Hepatocyte (in vitro differentiated cells): ENCODE results near the gene EDAR. TPM values are rescaled to one million over a fixed set of nuclear protein-coding genes. Genes with fewer than 3 reads are reported as not detected.

ENCODE experiments used
- DNase-seq: peaks from one replicate; pipeline ENCODE4 v3.0.0-alpha.2; 2016; ENCODE audit warnings: low spot score
- H2AFZ ChIP-seq: fragments of 200-600 bp; sonication (generic); 2 replicates; pipeline ENCODE4 v1.6.0; 2016; ENCODE audit warnings: antibody characterized with exemption, mild to moderate bottlenecking
- H3K27ac ChIP-seq: fragments of 200-600 bp; sonication (generic); 2 replicates; pipeline ENCODE4 v1.5.1; 2016; ENCODE audit warnings: mild to moderate bottlenecking
- H3K27me3 ChIP-seq: fragments of 200-600 bp; sonication (generic); 2 replicates; pipeline ENCODE4 v1.6.1; 2016
- H3K36me3 ChIP-seq: fragments of 200-600 bp; sonication (generic); replicated peaks from 2 replicates; pipeline ENCODE4 v1.5.1; 2016; ENCODE audit warnings: low read depth; ENCODE audit not compliant: insufficient read depth
- H3K4me1 ChIP-seq: fragments of 200-600 bp; sonication (generic); 2 replicates; pipeline ENCODE4 v1.5.1; 2016; ENCODE audit warnings: mild to moderate bottlenecking, moderate library complexity; ENCODE audit not compliant: insufficient read depth
- H3K4me2 ChIP-seq: fragments of 200-600 bp; sonication (generic); 2 replicates; pipeline ENCODE4 v1.6.0; 2016
- H3K4me3 ChIP-seq: fragments of 200-600 bp; sonication (generic); 2 replicates; pipeline ENCODE4 v1.5.1; 2016; ENCODE audit warnings: mild to moderate bottlenecking
- H3K79me2 ChIP-seq: fragments of 200-600 bp; sonication (generic); 2 replicates; pipeline ENCODE4 v1.6.0; 2017; ENCODE audit warnings: mild to moderate bottlenecking
- H3K9me2 ChIP-seq: fragments of 200-600 bp; sonication (generic); replicated peaks from 2 replicates; pipeline ENCODE4 v1.6.0; 2017; ENCODE audit warnings: mild to moderate bottlenecking; ENCODE audit not compliant: insufficient read depth
- H3K9me3 ChIP-seq: fragments of 200-600 bp; sonication (generic); 2 replicates; pipeline ENCODE4 v1.5.1; 2016; ENCODE audit warnings: low read depth, mild to moderate bottlenecking
- H4K20me1 ChIP-seq: fragments of 200-600 bp; sonication (generic); 2 replicates; pipeline ENCODE4 v1.6.0; 2016; ENCODE audit warnings: mild to moderate bottlenecking; ENCODE audit not compliant: insufficient read depth, poor library complexity, severe bottlenecking
- EZH2 ChIP-seq: fragments of 200-600 bp; sonication (generic); IDR thresholded peaks from 2 replicates; pipeline ENCODE4 v1.6.1; 2016; ENCODE audit warnings: antibody characterized with exemption, mild to moderate bottlenecking, borderline replicate concordance
- EZH2phosphoT487 ChIP-seq: fragments of 200-600 bp; sonication (generic); IDR thresholded peaks from one replicate; pipeline ENCODE4 v1.6.1; 2018; ENCODE audit warnings: antibody characterized with exemption, mild to moderate bottlenecking, low read depth, moderate library complexity; ENCODE audit not compliant: unreplicated experiment, severe bottlenecking
- WGBS: methylation state at CpG from one replicate; pipeline ENCODE4 v1.1.6; 2016; ENCODE audit warnings: low lambda C conversion rate; ENCODE audit errors: missing lambda C conversion rate; 5-methylcytosine and 5-hydroxymethylcytosine counted together
- polyA plus RNA-seq: library from polyadenylated mRNA; unstranded; fragments of >200 nt; fragmentation: Nextera tagmentation; extraction: Ambion mirVana; gene quantifications from 2 replicates; pipeline ENCODE4 v1.2.1, GENCODE V29; 2016
- total RNA-seq: library from RNA; depleted of rRNA; stranded (reverse); fragments of >200 nt; gene quantifications from 2 replicates; pipeline ENCODE4 v1.2.3, GENCODE V29; 2014
- TF ChIP-seq, protein P1 (sequence below): fragments of 200-600 bp; sonication (generic); IDR thresholded peaks from 2 replicates; pipeline ENCODE4 v1.5.1; 2016; ENCODE audit warnings: antibody characterized with exemption, mild to moderate bottlenecking; ENCODE audit not compliant: poor library complexity

The EDAR gene
- total and polyA plus RNA-seq, 2 experiments from 2014 or later = 0.20 to 0.21 TPM

GRCh38 chr2:108896741-108897140 is 92.3 kb downstream of the EDAR start:
- no peak for TF ChIP-seq EZH2
- TF ChIP-seq, protein P1, sequence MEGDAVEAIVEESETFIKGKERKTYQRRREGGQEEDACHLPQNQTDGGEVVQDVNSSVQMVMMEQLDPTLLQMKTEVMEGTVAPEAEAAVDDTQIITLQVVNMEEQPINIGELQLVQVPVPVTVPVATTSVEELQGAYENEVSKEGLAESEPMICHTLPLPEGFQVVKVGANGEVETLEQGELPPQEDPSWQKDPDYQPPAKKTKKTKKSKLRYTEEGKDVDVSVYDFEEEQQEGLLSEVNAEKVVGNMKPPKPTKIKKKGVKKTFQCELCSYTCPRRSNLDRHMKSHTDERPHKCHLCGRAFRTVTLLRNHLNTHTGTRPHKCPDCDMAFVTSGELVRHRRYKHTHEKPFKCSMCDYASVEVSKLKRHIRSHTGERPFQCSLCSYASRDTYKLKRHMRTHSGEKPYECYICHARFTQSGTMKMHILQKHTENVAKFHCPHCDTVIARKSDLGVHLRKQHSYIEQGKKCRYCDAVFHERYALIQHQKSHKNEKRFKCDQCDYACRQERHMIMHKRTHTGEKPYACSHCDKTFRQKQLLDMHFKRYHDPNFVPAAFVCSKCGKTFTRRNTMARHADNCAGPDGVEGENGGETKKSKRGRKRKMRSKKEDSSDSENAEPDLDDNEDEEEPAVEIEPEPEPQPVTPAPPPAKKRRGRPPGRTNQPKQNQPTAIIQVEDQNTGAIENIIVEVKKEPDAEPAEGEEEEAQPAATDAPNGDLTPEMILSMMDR = no peak
- TF ChIP-seq EZH2phosphoT487 = no peak
- Histone ChIP-seq H3K9me2 (no peaks in the 10 kb centered on the region), H3K9me3 (no peaks in the 10 kb centered on the region), H3K4me3 (no peak overlapping the region), H3K4me2 (no peak overlapping the region), H3K27me3 (no peaks in the 10 kb centered on the region), H3K79me2 (no peaks in the 10 kb centered on the region), H3K36me3 (no peaks in the 10 kb centered on the region), H3K27ac (no peak overlapping the region), H2AFZ (no peak overlapping the region), H4K20me1 (no peaks in the 10 kb centered on the region), H3K4me1 (no peaks in the 10 kb centered on the region)
- 96% methylated on average over 13 of the region's 13 CpGs for WGBS
- DNase-seq = no peak

DNA sequence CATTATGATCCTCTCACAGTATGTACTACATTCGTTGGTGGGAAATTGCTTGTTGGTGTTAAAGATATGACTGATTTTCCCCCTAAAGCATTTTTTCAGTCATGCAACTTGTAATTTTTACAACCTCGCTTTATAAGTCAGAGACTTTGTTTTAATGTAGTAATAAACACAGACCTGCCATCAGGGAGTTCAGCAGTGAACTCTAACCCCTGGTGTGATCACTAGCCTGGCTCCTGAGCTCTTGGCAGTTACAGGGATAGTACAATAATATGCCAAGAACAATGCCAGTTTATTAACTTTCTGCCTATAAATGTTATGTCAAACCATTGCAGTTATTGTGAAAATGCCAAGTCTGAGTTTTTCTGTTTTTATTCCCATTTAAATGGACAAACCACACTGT is 93.8 kb downstream of the EDAR start:
- H3K4me2 ChIP-seq = no peak overlapping the region
- 90% methylated on average over 2 of the region's 2 CpGs for WGBS
- H3K9me3 ChIP-seq = no peaks in the 10 kb centered on the region
- H3K4me3 ChIP-seq = no peak overlapping the region
- no peak overlapping the region for H2AFZ ChIP-seq
- H3K4me1 ChIP-seq = no peaks in the 10 kb centered on the region
- H3K9me2 ChIP-seq = no peaks in the 10 kb centered on the region
- H3K27ac ChIP-seq = no peak overlapping the region
- TF ChIP-seq EZH2phosphoT487 (no peak), EZH2 (no peak)
- TF ChIP-seq, protein P1 = no peak
- H3K79me2 ChIP-seq = no peaks in the 10 kb centered on the region
- no peaks in the 10 kb centered on the region for H4K20me1 ChIP-seq
- DNase-seq = no peak
- no peaks in the 10 kb centered on the region for H3K27me3 ChIP-seq
- no peaks in the 10 kb centered on the region for H3K36me3 ChIP-seq

DNA sequence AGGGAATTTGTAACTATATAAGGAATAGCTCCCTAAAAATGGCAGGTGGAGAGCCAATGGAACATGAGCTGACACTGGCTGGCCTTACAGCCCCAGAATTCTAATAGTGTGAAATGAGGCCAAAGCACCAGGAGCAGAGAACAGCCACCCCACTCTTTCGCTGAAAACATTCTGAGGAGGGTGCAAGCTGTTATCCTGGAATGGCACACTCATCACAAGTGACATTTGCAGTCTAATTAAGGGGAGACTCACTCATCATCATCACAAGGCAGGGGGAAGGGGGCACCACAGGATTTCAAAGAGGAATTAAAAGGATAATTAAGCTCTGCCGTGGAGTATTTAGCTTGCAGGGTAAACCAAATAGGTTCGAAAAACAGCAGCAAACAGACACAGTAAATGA is 94.3 kb downstream of the EDAR start:
- Histone ChIP-seq H3K9me3 (peaks cover 2% of the 10 kb centered on the region), H3K4me1 (no peaks in the 10 kb centered on the region), H4K20me1 (no peaks in the 10 kb centered on the region), H2AFZ (no peak overlapping the region), H3K27ac (no peak overlapping the region), H3K9me2 (no peaks in the 10 kb centered on the region), H3K4me3 (no peak overlapping the region), H3K36me3 (no peaks in the 10 kb centered on the region), H3K27me3 (no peaks in the 10 kb centered on the region), H3K4me2 (no peak overlapping the region), H3K79me2 (no peaks in the 10 kb centered on the region)
- 86% methylated on average over 3 of the region's 3 CpGs for WGBS
- TF ChIP-seq, protein P1 = no peak
- TF ChIP-seq EZH2 (no peak), EZH2phosphoT487 (no peak)
- DNase-seq = no peak

DNA sequence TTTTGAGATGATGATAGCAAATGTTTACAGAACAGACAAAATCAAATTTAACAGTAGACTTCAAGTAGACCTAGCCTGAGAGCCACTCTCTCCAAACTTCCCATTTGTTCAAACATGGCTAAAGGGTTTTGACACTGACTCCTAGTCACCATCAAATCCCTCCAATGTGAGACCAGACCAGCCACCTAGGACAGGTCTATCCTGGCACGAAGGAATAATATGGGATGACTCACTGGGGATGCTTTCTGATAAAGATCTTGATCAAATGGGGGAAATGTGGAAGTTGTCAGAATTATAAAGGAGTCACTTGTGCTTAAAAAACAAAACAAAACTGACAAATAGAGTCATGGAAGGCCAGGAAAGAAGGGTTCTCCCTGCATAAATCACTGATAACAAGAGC is 95.7 kb downstream of the EDAR start:
- no peaks in the 10 kb centered on the region for H3K27me3 ChIP-seq
- no peak overlapping the region for H3K4me2 ChIP-seq
- TF ChIP-seq EZH2 = no peak
- TF ChIP-seq, protein P1 = no peak
- no peak for TF ChIP-seq EZH2phosphoT487
- H3K9me2 ChIP-seq = no peaks in the 10 kb centered on the region
- H3K79me2 ChIP-seq = no peaks in the 10 kb centered on the region
- H2AFZ ChIP-seq = no peak overlapping the region
- H3K9me3 ChIP-seq = peaks cover 9% of the 10 kb centered on the region
- H3K36me3 ChIP-seq = no peaks in the 10 kb centered on the region
- no peaks in the 10 kb centered on the region for H3K4me1 ChIP-seq
- no peak overlapping the region for H3K4me3 ChIP-seq
- DNase-seq = no peak
- H3K27ac ChIP-seq = no peak overlapping the region
- 95% methylated on average over 1 of the region's 1 CpG for WGBS
- no peaks in the 10 kb centered on the region for H4K20me1 ChIP-seq
